Effector memory CD4-positive, alpha-beta T cell (primary cell): ENCODE results near the gene ADIPOR2.

Experiments used
- DNase-seq, 3 donors: peaks; one replicate each; pipeline ENCODE4 v3.0.0-alpha.2; 2020
- H3K27ac ChIP-seq: 2 replicates; pipeline ENCODE4 v1.7.0; 2013; ENCODE audit warnings: mild to moderate bottlenecking, low read length, moderate library complexity; ENCODE audit not compliant: insufficient read depth, poor library complexity, severe bottlenecking
- H3K27me3 ChIP-seq: replicated peaks from 2 replicates; pipeline ENCODE4 v1.7.0; 2013; ENCODE audit warnings: mild to moderate bottlenecking, low read length; ENCODE audit not compliant: insufficient read depth, control insufficient read depth, poor library complexity, severe bottlenecking
- H3K36me3 ChIP-seq: 2 replicates; pipeline ENCODE4 v1.7.0; 2013; ENCODE audit warnings: mild to moderate bottlenecking, low read length, moderate library complexity; ENCODE audit not compliant: control insufficient read depth, insufficient read depth
- H3K4me1 ChIP-seq: 2 replicates; pipeline ENCODE4 v1.7.0; 2013; ENCODE audit warnings: low read length, mild to moderate bottlenecking; ENCODE audit not compliant: control insufficient read depth, insufficient read depth, poor library complexity, severe bottlenecking
- H3K4me3 ChIP-seq: 2 replicates; pipeline ENCODE4 v1.7.0; 2013; ENCODE audit warnings: low read length, low read depth, mild to moderate bottlenecking; ENCODE audit not compliant: insufficient read depth, poor library complexity, severe bottlenecking
- H3K9me3 ChIP-seq: 2 replicates; pipeline ENCODE4 v1.7.0; 2013; ENCODE audit warnings: mild to moderate bottlenecking, low read length, moderate library complexity; ENCODE audit not compliant: control insufficient read depth

Gene ADIPOR2

DNA sequence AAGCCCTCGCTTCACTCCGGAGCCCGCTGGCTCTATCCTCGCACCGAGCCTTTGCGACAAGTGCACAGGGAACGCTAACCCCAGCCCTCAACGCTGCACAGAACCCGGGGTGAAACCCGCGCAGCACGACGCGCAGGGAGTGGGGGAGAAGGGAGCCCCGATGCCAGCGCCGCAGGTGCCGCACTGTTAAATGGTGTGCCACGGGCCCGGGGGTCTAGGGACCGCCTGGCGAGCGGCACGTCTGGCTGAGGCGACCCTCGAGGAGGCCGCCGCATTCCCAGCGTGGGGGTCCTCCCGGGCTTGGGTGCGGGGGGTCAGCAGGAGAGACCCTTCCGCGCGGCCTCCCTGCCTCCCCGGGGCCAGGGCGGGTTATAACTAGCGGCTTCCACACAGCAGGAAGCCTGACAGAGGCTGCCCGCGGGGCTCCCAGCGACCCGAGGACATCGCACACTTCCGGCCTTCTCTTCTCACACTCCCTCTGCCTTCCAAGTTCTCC is 105.7 kb downstream of the ADIPOR2 start:
- Histone ChIP-seq H3K36me3 (no peaks in the 10 kb centered on the region), H3K27me3 (no peaks in the 10 kb centered on the region), H3K4me3 (peak overlapping the region; percentile 64), H3K27ac (peak overlapping the region; percentile 85), H3K9me3 (no peaks in the 10 kb centered on the region), H3K4me1 (peaks cover 15% of the 10 kb centered on the region)
- DNase-seq, result peak in 1 of 3 donors; percentile 38

- peak overlapping the region; percentile 64 for H3K4me3 ChIP-seq
- H3K27me3 ChIP-seq, result no peaks in the 10 kb centered on the region
- peak; percentile 44 to 64 (median 49) for DNase-seq
- H3K27ac ChIP-seq, result peak overlapping the region; percentile 85
- no peaks in the 10 kb centered on the region for H3K36me3 ChIP-seq
- H3K4me1 ChIP-seq, result peaks cover 13% of the 10 kb centered on the region
- no peaks in the 10 kb centered on the region for H3K9me3 ChIP-seq
Observed at GRCh38 chr12:1797011-1797901, 106.4 kb downstream of the ADIPOR2 start.

- Histone ChIP-seq H3K27ac (no peak overlapping the region), H3K4me3 (no peak overlapping the region)
- DNase-seq, result no peak
Observed at GRCh38 chr12:1797991-1798640, 107.2 kb downstream of the ADIPOR2 start.

GRCh38 chr12:1798641-1799020 is 107.8 kb downstream of the ADIPOR2 start:
- Histone ChIP-seq H3K27me3 (no peaks in the 10 kb centered on the region), H3K4me3 (no peak overlapping the region), H3K4me1 (peaks cover 13% of the 10 kb centered on the region), H3K36me3 (no peaks in the 10 kb centered on the region), H3K27ac (no peak overlapping the region), H3K9me3 (no peaks in the 10 kb centered on the region)
- no peak for DNase-seq

More at GRCh38 chr12:1797991-1798640, 107.2 kb downstream of the ADIPOR2 start:
- Histone ChIP-seq H3K4me1 (peaks cover 13% of the 10 kb centered on the region), H3K9me3 (no peaks in the 10 kb centered on the region), H3K36me3 (no peaks in the 10 kb centered on the region), H3K27me3 (no peaks in the 10 kb centered on the region)

- H3K27me3 ChIP-seq, result no peaks in the 10 kb centered on the region
- no peak overlapping the region for H3K27ac ChIP-seq
- no peaks in the 10 kb centered on the region for H3K9me3 ChIP-seq
- no peak overlapping the region for H3K4me3 ChIP-seq
- peaks cover 13% of the 10 kb centered on the region for H3K4me1 ChIP-seq
- H3K36me3 ChIP-seq, result no peaks in the 10 kb centered on the region
- no peak for DNase-seq
Observed at GRCh38 chr12:1799051-1799881, 108.4 kb downstream of the ADIPOR2 start.

DNA sequence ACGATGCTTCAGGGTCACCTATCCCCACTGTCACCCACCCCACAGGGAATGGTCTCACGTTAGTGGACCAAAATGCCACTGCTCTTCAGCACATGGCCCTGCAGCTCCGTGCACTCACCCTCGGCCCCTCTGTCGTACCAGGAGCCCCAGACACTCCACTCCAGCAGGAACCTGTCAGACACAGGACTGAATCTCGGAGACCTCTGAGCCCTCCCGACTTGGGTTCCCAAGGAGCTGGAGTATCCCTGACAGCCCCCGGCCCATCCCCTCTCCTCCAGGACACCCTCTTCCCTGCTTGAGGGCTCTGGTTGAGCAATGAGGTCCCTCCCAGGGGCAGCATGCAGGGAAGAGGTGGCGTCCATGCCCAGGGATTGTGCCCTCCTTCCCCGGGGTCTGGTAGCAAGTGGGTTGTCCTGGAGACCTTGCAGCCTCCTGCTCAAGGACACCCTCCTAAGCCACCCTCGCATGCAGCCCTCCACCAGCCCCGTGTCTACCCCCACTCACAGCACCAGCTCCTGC is 109.1 kb downstream of the ADIPOR2 start:
- H3K4me3 ChIP-seq, result no peak overlapping the region
- peaks cover 18% of the 10 kb centered on the region for H3K4me1 ChIP-seq
- no peak for DNase-seq
- H3K9me3 ChIP-seq, result no peaks in the 10 kb centered on the region
- no peak overlapping the region for H3K27ac ChIP-seq
- no peaks in the 10 kb centered on the region for H3K27me3 ChIP-seq
- H3K36me3 ChIP-seq, result no peaks in the 10 kb centered on the region

GRCh38 chr12:1800401-1801302 is 109.8 kb downstream of the ADIPOR2 start:
- no peak overlapping the region for H3K4me3 ChIP-seq
- no peaks in the 10 kb centered on the region for H3K9me3 ChIP-seq
- H3K4me1 ChIP-seq, result peaks cover 18% of the 10 kb centered on the region
- no peak overlapping the region for H3K27ac ChIP-seq
- H3K36me3 ChIP-seq, result no peaks in the 10 kb centered on the region
- H3K27me3 ChIP-seq, result no peaks in the 10 kb centered on the region
- no peak for DNase-seq

GRCh38 chr12:1801303-1801975 is 110.6 kb downstream of the ADIPOR2 start:
- H3K27ac ChIP-seq, result no peak overlapping the region

More at GRCh38 chr12:1801303-1801975, 110.6 kb downstream of the ADIPOR2 start:
- Histone ChIP-seq H3K4me1 (peaks cover 18% of the 10 kb centered on the region), H3K4me3 (no peak overlapping the region), H3K9me3 (no peaks in the 10 kb centered on the region), H3K36me3 (no peaks in the 10 kb centered on the region), H3K27me3 (no peaks in the 10 kb centered on the region)
- no peak for DNase-seq
